Neural cell (in vitro differentiated cells): ENCODE results near the gene BLVRB. TPM values are rescaled to one million over a fixed set of nuclear protein-coding genes. Genes with fewer than 3 reads are reported as not detected.

Experiments used
- H2AFZ ChIP-seq: fragments of 200-600, 300-800 bp; sonication (generic), shearing (Covaris generic); 2 replicates; pipeline ENCODE4 v1.6.0; 2014; ENCODE audit warnings: low read depth, mild to moderate bottlenecking, antibody characterized with exemption, low read length, moderate library complexity
- H3F3A ChIP-seq: fragments of 200-600 bp; shearing (Covaris generic); 2 replicates; pipeline ENCODE4 v1.6.1; 2016; ENCODE audit warnings: mild to moderate bottlenecking, moderate library complexity, mixed read lengths, antibody characterized with exemption, low read length; ENCODE audit not compliant: insufficient read depth, poor library complexity, severe bottlenecking
- H3K27ac ChIP-seq: fragments of 200-600, 300-800 bp; sonication (generic), shearing (Covaris generic); 2 replicates; pipeline ENCODE4 v1.5.1; 2014; ENCODE audit warnings: mild to moderate bottlenecking, low read length, moderate library complexity
- H3K27me3 ChIP-seq: fragments of 300-800, 200-600 bp; sonication (generic), shearing (Covaris generic); 2 replicates; pipeline ENCODE4 v1.6.0; 2014; ENCODE audit warnings: mild to moderate bottlenecking, low read depth, low read length, moderate library complexity; ENCODE audit not compliant: insufficient read depth
- H3K36me3 ChIP-seq: fragments of 300-800, 200-600 bp; sonication (generic), shearing (Covaris generic); 2 replicates; pipeline ENCODE4 v1.5.1; 2014; ENCODE audit warnings: mild to moderate bottlenecking, antibody characterized with exemption, low read length, moderate library complexity; ENCODE audit not compliant: insufficient read depth
- H3K4me2 ChIP-seq: fragments of 300-800, 200-600 bp; sonication (generic), shearing (Covaris generic); 2 replicates; pipeline ENCODE4 v1.6.0; 2014; ENCODE audit warnings: mild to moderate bottlenecking, low read length
- H3K4me3 ChIP-seq: fragments of 300-800, 200-600 bp; sonication (generic), shearing (Covaris generic); 2 replicates; pipeline ENCODE4 v1.5.1; 2014; ENCODE audit warnings: mild to moderate bottlenecking, low read length, moderate library complexity
- H3K79me2 ChIP-seq: fragments of 200-600 bp; shearing (Covaris generic); replicated peaks from 2 replicates; pipeline ENCODE4 v1.6.0; 2014; ENCODE audit warnings: mild to moderate bottlenecking, low read length, moderate library complexity; ENCODE audit not compliant: insufficient read depth
- H3K9ac ChIP-seq: fragments of 300-800, 200-600 bp; sonication (generic), shearing (Covaris generic); 2 replicates; pipeline ENCODE4 v1.6.1; 2016; ENCODE audit warnings: mild to moderate bottlenecking, low read length, mixed read lengths
- H3K9me2 ChIP-seq: fragments of 200-600 bp; shearing (Covaris generic); 2 replicates; pipeline ENCODE4 v1.6.1; 2016; ENCODE audit warnings: mild to moderate bottlenecking, low read length, mixed read lengths; ENCODE audit not compliant: insufficient read depth
- H3K9me3 ChIP-seq: fragments of 200-600, 300-800 bp; sonication (generic), shearing (Covaris generic); 2 replicates; pipeline ENCODE4 v1.6.1; 2016; ENCODE audit warnings: mild to moderate bottlenecking, mixed run types, low read length, moderate library complexity, mixed read lengths
- H4K20me1 ChIP-seq: fragments of 200-600 bp; shearing (Covaris generic); 2 replicates; pipeline ENCODE4 v1.6.1; 2016; ENCODE audit warnings: mild to moderate bottlenecking, mixed run types; ENCODE audit not compliant: insufficient read depth
- EP300 ChIP-seq: fragments of 450-650 bp; conservative IDR thresholded peaks from 2 replicates; pipeline ENCODE4 v1.6.1; 2014; ENCODE audit warnings: antibody characterized with exemption, mild to moderate bottlenecking, moderate library complexity; ENCODE audit not compliant: poor library complexity, severe bottlenecking
- EZH2 ChIP-seq: fragments of 200-600, 300-800 bp; shearing (Covaris generic), sonication (generic); IDR thresholded peaks from 2 replicates; pipeline ENCODE4 v1.6.1; 2014; ENCODE audit warnings: antibody characterized with exemption, low read length, borderline replicate concordance, mild to moderate bottlenecking; ENCODE audit not compliant: insufficient read depth, poor library complexity, severe bottlenecking
- POLR2AphosphoS5 ChIP-seq: IDR thresholded peaks from 2 replicates; pipeline ENCODE4 v1.6.1; 2012
- RAD21 ChIP-seq: fragments of 450-650 bp; conservative IDR thresholded peaks from 2 replicates; pipeline ENCODE4 v1.6.1; 2014; ENCODE audit warnings: antibody characterized with exemption, mild to moderate bottlenecking, moderate library complexity
- SMC3 ChIP-seq: fragments of 450-650 bp; conservative IDR thresholded peaks from 2 replicates; pipeline ENCODE4 v1.6.1; 2014; ENCODE audit warnings: antibody characterized with exemption, mild to moderate bottlenecking, moderate library complexity; ENCODE audit not compliant: poor library complexity
- TAF1 ChIP-seq: IDR thresholded peaks from 2 replicates; pipeline ENCODE4 v1.6.1; 2012; ENCODE audit warnings: low read depth
- polyA plus RNA-seq: library from polyadenylated mRNA; depleted of rRNA; stranded (reverse); fragments of >200 nt; gene quantifications from 2 replicates; pipeline ENCODE4 v1.2.3, GENCODE V29; 2014
- TF ChIP-seq, protein P1 (sequence below): fragments of 450-650 bp; IDR thresholded peaks from 2 replicates; pipeline ENCODE4 v1.5.1; 2014; ENCODE audit warnings: antibody characterized with exemption, mild to moderate bottlenecking, moderate library complexity; ENCODE audit not compliant: poor library complexity, severe bottlenecking
- TF ChIP-seq, protein P2 (sequence below): IDR thresholded peaks from 2 replicates; pipeline ENCODE4 v1.6.1; 2012; ENCODE audit warnings: borderline replicate concordance

BLVRB gene
- polyA plus RNA-seq, 1 donor from 2014 or later = 9.9 TPM

DNA sequence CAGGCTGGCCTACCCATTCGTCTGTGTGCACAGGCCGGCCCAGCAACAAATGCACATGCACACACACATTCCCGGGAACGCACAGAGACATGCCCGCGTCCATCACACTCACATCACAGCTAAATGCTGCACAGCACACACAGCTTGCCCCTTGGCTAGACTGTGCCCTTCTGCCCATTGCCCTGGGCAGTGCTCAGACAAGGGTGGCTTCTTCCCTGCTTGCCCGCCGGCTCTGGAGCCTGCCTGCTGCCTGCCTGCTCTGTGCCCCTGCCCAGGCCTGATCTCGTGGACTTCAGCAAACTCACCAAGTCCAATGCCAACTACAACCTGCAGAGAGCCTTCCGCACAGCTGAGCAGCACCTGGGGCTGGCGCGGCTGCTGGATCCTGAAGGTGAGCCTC is 31.7 kb upstream of the BLVRB start:
- Histone ChIP-seq H3K9me2 (no peaks in the 10 kb centered on the region), H3K9me3 (peaks cover 4% of the 10 kb centered on the region), H3K9ac (no peak overlapping the region), H2AFZ (no peak overlapping the region), H3K27me3 (peaks cover 5% of the 10 kb centered on the region), H4K20me1 (no peaks in the 10 kb centered on the region), H3F3A (no peaks in the 10 kb centered on the region), H3K4me3 (no peak overlapping the region), H3K36me3 (no peaks in the 10 kb centered on the region), H3K4me2 (no peak overlapping the region), H3K27ac (no peak overlapping the region), H3K79me2 (no peaks in the 10 kb centered on the region)
- TF ChIP-seq RAD21 (no peak), SMC3 (no peak), POLR2AphosphoS5 (no peak), EZH2 (no peak), EP300 (no peak), TAF1 (no peak)
- TF ChIP-seq, protein P1, sequence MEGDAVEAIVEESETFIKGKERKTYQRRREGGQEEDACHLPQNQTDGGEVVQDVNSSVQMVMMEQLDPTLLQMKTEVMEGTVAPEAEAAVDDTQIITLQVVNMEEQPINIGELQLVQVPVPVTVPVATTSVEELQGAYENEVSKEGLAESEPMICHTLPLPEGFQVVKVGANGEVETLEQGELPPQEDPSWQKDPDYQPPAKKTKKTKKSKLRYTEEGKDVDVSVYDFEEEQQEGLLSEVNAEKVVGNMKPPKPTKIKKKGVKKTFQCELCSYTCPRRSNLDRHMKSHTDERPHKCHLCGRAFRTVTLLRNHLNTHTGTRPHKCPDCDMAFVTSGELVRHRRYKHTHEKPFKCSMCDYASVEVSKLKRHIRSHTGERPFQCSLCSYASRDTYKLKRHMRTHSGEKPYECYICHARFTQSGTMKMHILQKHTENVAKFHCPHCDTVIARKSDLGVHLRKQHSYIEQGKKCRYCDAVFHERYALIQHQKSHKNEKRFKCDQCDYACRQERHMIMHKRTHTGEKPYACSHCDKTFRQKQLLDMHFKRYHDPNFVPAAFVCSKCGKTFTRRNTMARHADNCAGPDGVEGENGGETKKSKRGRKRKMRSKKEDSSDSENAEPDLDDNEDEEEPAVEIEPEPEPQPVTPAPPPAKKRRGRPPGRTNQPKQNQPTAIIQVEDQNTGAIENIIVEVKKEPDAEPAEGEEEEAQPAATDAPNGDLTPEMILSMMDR = no peak
- TF ChIP-seq, protein P2, sequence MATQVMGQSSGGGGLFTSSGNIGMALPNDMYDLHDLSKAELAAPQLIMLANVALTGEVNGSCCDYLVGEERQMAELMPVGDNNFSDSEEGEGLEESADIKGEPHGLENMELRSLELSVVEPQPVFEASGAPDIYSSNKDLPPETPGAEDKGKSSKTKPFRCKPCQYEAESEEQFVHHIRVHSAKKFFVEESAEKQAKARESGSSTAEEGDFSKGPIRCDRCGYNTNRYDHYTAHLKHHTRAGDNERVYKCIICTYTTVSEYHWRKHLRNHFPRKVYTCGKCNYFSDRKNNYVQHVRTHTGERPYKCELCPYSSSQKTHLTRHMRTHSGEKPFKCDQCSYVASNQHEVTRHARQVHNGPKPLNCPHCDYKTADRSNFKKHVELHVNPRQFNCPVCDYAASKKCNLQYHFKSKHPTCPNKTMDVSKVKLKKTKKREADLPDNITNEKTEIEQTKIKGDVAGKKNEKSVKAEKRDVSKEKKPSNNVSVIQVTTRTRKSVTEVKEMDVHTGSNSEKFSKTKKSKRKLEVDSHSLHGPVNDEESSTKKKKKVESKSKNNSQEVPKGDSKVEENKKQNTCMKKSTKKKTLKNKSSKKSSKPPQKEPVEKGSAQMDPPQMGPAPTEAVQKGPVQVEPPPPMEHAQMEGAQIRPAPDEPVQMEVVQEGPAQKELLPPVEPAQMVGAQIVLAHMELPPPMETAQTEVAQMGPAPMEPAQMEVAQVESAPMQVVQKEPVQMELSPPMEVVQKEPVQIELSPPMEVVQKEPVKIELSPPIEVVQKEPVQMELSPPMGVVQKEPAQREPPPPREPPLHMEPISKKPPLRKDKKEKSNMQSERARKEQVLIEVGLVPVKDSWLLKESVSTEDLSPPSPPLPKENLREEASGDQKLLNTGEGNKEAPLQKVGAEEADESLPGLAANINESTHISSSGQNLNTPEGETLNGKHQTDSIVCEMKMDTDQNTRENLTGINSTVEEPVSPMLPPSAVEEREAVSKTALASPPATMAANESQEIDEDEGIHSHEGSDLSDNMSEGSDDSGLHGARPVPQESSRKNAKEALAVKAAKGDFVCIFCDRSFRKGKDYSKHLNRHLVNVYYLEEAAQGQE = no peak

DNA sequence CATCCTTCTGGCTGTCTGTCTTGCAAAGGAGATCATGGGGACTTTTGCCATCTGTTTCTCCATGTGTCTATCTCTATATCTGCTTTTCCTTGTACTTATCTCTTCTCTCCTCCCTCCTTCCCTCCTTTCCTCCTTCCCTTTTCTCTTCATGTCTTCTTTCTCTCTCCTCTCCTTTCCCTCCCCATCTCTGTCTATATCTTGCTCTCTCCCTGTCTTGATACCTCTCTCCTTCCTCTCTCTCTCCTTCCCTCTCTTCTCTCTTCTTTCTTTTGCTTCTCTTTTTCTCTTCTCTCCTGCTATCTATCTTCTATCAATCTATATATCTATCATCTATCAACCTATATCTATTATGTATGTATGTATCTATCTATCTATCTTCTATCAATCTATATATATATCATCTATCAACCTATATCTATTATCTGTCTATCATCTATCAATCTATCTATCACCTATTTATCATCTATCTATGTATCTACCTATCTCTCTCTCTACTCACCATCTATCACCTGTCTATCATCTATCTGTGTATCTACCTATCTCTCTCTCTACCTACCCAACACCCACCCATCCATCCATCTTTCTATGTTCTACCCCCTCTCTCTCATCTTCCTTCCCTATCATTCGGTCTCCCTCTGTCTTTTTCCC is 28.8 kb upstream of the BLVRB start:
- peaks cover 6% of the 10 kb centered on the region for H3K9me3 ChIP-seq
- H4K20me1 ChIP-seq = no peaks in the 10 kb centered on the region
- no peaks in the 10 kb centered on the region for H3K9me2 ChIP-seq
- H3F3A ChIP-seq = no peaks in the 10 kb centered on the region
- TF ChIP-seq, protein P2 = no peak
- TF ChIP-seq EP300 = no peak
- TF ChIP-seq, protein P1 = no peak
- no peak for TF ChIP-seq POLR2AphosphoS5
- TF ChIP-seq EZH2 = no peak
- H3K27ac ChIP-seq = no peak overlapping the region
- no peaks in the 10 kb centered on the region for H3K36me3 ChIP-seq
- H2AFZ ChIP-seq = no peak overlapping the region
- H3K4me3 ChIP-seq = no peak overlapping the region
- peaks cover 5% of the 10 kb centered on the region for H3K27me3 ChIP-seq
- no peak overlapping the region for H3K9ac ChIP-seq
- H3K4me2 ChIP-seq = no peak overlapping the region
- H3K79me2 ChIP-seq = no peaks in the 10 kb centered on the region
